ENCODE results near the gene NIFK. TPM values are rescaled to one million over a fixed set of nuclear protein-coding genes. Genes with fewer than 3 reads are reported as not detected.

NIFK gene
- polyA plus RNA-seq (34.8 to 60.4 TPM (median 39.4 TPM) in 3 replicates), polyA minus RNA-seq (2.9 to 21.7 TPM (median 15.1 TPM) in 3 replicates)
- 170 TPM for polyA plus RNA-seq (2011; ENCODE audit: low read depth)
- 38.8 and 56.4 TPM in 2 replicates for polyA plus RNA-seq (2011; cell fraction: cytosol; rRNA removed)
- polyA plus RNA-seq (2011; cell fraction: nucleus; rRNA removed) = 30.4 and 46.2 TPM in 2 replicates
- polyA plus RNA-seq (2012; ENCODE audit: low replicate concordance) = 69.5 and 73.0 TPM in 2 replicates
- polyA minus RNA-seq (2011; cell fraction: cytosol; rRNA and poly(A)+ RNA removed) = 19.6 TPM
- polyA minus RNA-seq (2011; cell fraction: nucleus; rRNA and poly(A)+ RNA removed) = 9.9 and 15.2 TPM in 2 replicates

DNA sequence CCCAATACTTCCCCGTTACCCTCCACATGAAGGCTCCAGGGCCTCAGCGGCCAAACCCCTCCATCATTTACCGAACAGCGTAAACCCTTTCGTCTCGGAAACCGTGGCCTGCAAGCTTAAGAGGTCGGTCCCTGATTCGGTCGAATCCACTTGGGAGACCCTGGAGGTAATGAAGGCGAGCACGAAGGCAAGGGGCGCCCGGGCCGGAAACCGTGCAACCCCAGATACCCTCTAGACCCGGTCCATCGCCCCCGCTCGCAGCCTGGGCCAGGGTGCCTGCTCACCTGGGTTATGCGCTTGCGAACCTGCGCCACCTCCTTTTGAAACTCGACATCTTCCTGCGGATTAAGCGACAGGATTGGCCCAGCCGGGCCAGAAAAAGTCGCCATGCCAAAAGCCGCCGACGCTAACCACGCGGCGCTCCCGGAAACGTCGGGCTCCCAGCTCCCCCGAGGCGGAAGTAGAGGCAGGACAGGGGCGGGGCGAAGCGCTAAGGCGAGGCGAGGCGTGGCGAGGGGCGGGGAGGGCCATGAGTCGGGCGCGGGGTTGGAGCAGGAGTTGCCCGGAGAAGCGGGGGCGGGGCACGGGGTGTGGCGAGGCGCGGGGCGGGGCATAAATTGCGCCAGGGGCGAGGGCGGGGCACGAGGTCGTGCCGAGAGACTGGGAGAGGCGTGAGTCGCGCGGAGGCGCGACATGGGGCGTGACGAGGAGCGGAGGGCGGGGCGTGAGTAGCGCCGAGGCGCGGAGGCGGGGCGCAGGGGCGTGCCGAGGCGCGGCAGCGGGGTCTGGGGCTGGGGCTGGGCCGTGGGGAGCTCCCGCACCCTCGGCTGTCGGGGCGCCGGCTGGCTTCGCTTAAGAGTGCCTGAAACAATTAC, at the start of gene NIFK:
NIFK (minus strand) TSS at position 414 of the 875 bp plus-strand sequence; CDS start at position 389, 25 bp downstream.
- H3K36me3 ChIP-seq (ENCODE audit: control insufficient read depth in 2 of 2, extremely low read depth in 1 of 2, insufficient read depth in 2 of 2, low read length in 2 of 2) = peaks cover 7 to 12% of the 10 kb centered on the region in 2 experiments
- no peaks in the 10 kb centered on the region for H3K27me3 ChIP-seq (ENCODE audit: control insufficient read depth, extremely low read depth, insufficient read depth, low read length)
- dilution Hi-C loops (cut with MboI; ENCODE audit: extremely low pct_ligation_motif_present, low sequenced_read_pairs) = no loop called here
- FAIRE-seq = no peak
- H2AFZ ChIP-seq (ENCODE audit: control insufficient read depth, low read length) = peak within 1 kb of the TSS; percentile 93
- TF ChIP-seq, protein P1, sequence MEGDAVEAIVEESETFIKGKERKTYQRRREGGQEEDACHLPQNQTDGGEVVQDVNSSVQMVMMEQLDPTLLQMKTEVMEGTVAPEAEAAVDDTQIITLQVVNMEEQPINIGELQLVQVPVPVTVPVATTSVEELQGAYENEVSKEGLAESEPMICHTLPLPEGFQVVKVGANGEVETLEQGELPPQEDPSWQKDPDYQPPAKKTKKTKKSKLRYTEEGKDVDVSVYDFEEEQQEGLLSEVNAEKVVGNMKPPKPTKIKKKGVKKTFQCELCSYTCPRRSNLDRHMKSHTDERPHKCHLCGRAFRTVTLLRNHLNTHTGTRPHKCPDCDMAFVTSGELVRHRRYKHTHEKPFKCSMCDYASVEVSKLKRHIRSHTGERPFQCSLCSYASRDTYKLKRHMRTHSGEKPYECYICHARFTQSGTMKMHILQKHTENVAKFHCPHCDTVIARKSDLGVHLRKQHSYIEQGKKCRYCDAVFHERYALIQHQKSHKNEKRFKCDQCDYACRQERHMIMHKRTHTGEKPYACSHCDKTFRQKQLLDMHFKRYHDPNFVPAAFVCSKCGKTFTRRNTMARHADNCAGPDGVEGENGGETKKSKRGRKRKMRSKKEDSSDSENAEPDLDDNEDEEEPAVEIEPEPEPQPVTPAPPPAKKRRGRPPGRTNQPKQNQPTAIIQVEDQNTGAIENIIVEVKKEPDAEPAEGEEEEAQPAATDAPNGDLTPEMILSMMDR (optimal IDR thresholded peaks at IDR 0.05 in 1 of 3, IDR thresholded peaks at IDR 0.05 in 1 of 3, conservative IDR thresholded peaks at IDR 0.05 in 1 of 3; ENCODE audit: extremely low read depth in 1 of 3, insufficient read depth in 2 of 3, low read length in 3 of 3) = no peak
- no peak for TF ChIP-seq EZH2 (IDR thresholded peaks at IDR 0.05; ENCODE audit: low read length)
- peaks cover 44% of the 10 kb centered on the region for H3K79me2 ChIP-seq (ENCODE audit: control insufficient read depth, insufficient read depth, low read length)
- H3K9ac ChIP-seq (ENCODE audit: control insufficient read depth, extremely low read depth, insufficient read depth, low read length) = peak within 1 kb of the TSS; percentile 95
- H3K9me3 ChIP-seq (ENCODE audit: control insufficient read depth, low read depth, low read length) = no peaks in the 10 kb centered on the region
- H3K27ac ChIP-seq (ENCODE audit: control insufficient read depth, insufficient read depth, low read length) = peak within 1 kb of the TSS; percentile 85
- H3K4me2 ChIP-seq (ENCODE audit: control insufficient read depth, extremely low read depth, insufficient read depth, low read depth, low read length) = peak within 1 kb of the TSS; percentile 91
- peak within 1 kb of the TSS; percentile 80 to 100 (median 100) for H3K4me3 ChIP-seq (ENCODE audit: control insufficient read depth in 2 of 3, extremely low read depth in 1 of 3, insufficient read depth in 2 of 3, low read depth in 1 of 3, low read length in 3 of 3)
- H3K4me1 ChIP-seq (ENCODE audit: control insufficient read depth, extremely low read depth, insufficient read depth, low read length) = peaks cover 10% of the 10 kb centered on the region
- no peaks in the 10 kb centered on the region for H4K20me1 ChIP-seq (ENCODE audit: control insufficient read depth, extremely low read depth, insufficient read depth, low read length)
- H3K9me1 ChIP-seq (ENCODE audit: control insufficient read depth, extremely low read depth, insufficient read depth, low read length) = no peaks in the 10 kb centered on the region
- peak; percentile 67 for DNase-seq (ENCODE audit: low read depth, low spot score)

DNA sequence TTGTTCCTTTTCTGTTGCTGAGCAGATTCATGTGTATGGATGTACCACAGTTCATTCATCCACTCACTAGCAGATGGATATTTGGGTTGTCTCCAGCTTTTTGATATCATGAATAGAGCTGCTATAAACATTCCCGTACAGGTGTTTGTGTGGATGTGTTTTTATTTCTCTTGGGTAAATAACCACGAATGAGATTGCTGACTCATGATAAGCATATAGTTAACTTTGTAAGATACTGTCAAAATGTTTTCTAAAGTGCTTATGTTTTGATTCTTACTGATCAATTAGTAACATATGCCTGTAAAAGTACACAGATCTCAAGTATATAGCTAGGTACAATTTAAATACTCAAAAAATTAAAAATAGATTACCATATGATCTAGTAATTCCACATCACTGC, 46.5 kb upstream of the NIFK start:
- H3K9me3 ChIP-seq (ENCODE audit: control insufficient read depth, low read depth, low read length) = no peaks in the 10 kb centered on the region
- no peak overlapping the region for H2AFZ ChIP-seq (ENCODE audit: control insufficient read depth, low read length)
- TF ChIP-seq, protein P1 (optimal IDR thresholded peaks at IDR 0.05 in 1 of 3, IDR thresholded peaks at IDR 0.05 in 1 of 3, conservative IDR thresholded peaks at IDR 0.05 in 1 of 3; ENCODE audit: extremely low read depth in 1 of 3, insufficient read depth in 2 of 3, low read length in 3 of 3) = no peak
- no peak for TF ChIP-seq EZH2 (IDR thresholded peaks at IDR 0.05; ENCODE audit: low read length)
- H3K9me1 ChIP-seq (ENCODE audit: control insufficient read depth, extremely low read depth, insufficient read depth, low read length) = no peaks in the 10 kb centered on the region
- H3K27ac ChIP-seq (ENCODE audit: control insufficient read depth, insufficient read depth, low read length) = no peak overlapping the region
- dilution Hi-C loops (cut with MboI; ENCODE audit: extremely low pct_ligation_motif_present, low sequenced_read_pairs) = no loop called here
- no peak overlapping the region for H3K4me3 ChIP-seq (ENCODE audit: control insufficient read depth in 2 of 3, extremely low read depth in 1 of 3, insufficient read depth in 2 of 3, low read depth in 1 of 3, low read length in 3 of 3)
- no peaks in the 10 kb centered on the region for H3K36me3 ChIP-seq (ENCODE audit: control insufficient read depth in 2 of 2, extremely low read depth in 1 of 2, insufficient read depth in 2 of 2, low read length in 2 of 2)
- no peaks in the 10 kb centered on the region for H3K79me2 ChIP-seq (ENCODE audit: control insufficient read depth, insufficient read depth, low read length)
- H3K9ac ChIP-seq (ENCODE audit: control insufficient read depth, extremely low read depth, insufficient read depth, low read length) = no peak overlapping the region
- H3K4me2 ChIP-seq (ENCODE audit: control insufficient read depth, extremely low read depth, insufficient read depth, low read depth, low read length) = no peak overlapping the region
- DNase-seq (ENCODE audit: low read depth, low spot score) (no peak), FAIRE-seq (no peak)
- peaks cover 3% of the 10 kb centered on the region for H3K27me3 ChIP-seq (ENCODE audit: control insufficient read depth, extremely low read depth, insufficient read depth, low read length)
- H4K20me1 ChIP-seq (ENCODE audit: control insufficient read depth, extremely low read depth, insufficient read depth, low read length) = no peaks in the 10 kb centered on the region
- peaks cover 7% of the 10 kb centered on the region for H3K4me1 ChIP-seq (ENCODE audit: control insufficient read depth, extremely low read depth, insufficient read depth, low read length)

All from keratinocyte (primary cell).